DND-41 (cell line): ENCODE results near the gene IL1RAPL2.

Experiments
- ATAC-seq: fragments of 200-7000 bp; cut with Tn5 transposase; 3 replicates; pipeline ENCODE4 v1.9.1; 2021; ENCODE audit warnings: low read depth; ENCODE audit not compliant: insufficient read depth
- DNase-seq: peaks from one replicate; pipeline ENCODE4 v3.0.0-alpha.2; 2020
- H2AFZ ChIP-seq: 2 replicates; pipeline ENCODE4 v1.6.0; 2012; ENCODE audit warnings: low read depth, low read length
- H3K27ac ChIP-seq: 2 replicates; pipeline ENCODE4 v1.5.1; 2012; ENCODE audit warnings: low read length, inconsistent platforms
- H3K27me3 ChIP-seq: fragments of 200-600 bp; sonication (generic); 2 replicates; pipeline ENCODE4 v1.6.0; 2012; ENCODE audit warnings: low read length, mild to moderate bottlenecking, inconsistent platforms; ENCODE audit not compliant: insufficient read depth, poor library complexity
- H3K36me3 ChIP-seq: 2 replicates; pipeline ENCODE4 v1.5.1; 2012; ENCODE audit warnings: low read length, inconsistent platforms; ENCODE audit not compliant: insufficient read depth
- H3K4me1 ChIP-seq: 2 replicates; pipeline ENCODE4 v1.5.1; 2012; ENCODE audit warnings: mild to moderate bottlenecking, low read length; ENCODE audit not compliant: insufficient read depth
- H3K4me2 ChIP-seq: 2 replicates; pipeline ENCODE4 v1.6.0; 2012; ENCODE audit warnings: mild to moderate bottlenecking, moderate library complexity, low read length, inconsistent platforms; ENCODE audit not compliant: insufficient read depth
- H3K4me3 ChIP-seq, 2 experiments: fragments of 200-600 bp in 1 of 2; shearing (Covaris generic) in 1 of 2; 2 replicates each; pipeline ENCODE4 v1.5.1; 2012 to 2016; ENCODE audit warnings: inconsistent platforms in 2 of 2, low read length in 2 of 2, mild to moderate bottlenecking in 2 of 2, low read depth in 1 of 2, moderate library complexity in 1 of 2
- H3K79me2 ChIP-seq: 2 replicates; pipeline ENCODE4 v1.6.0; 2012; ENCODE audit warnings: low read length, inconsistent platforms; ENCODE audit not compliant: insufficient read depth
- H3K9ac ChIP-seq: 2 replicates; pipeline ENCODE4 v1.6.0; 2012; ENCODE audit warnings: low read depth, mild to moderate bottlenecking, inconsistent platforms, low read length, moderate library complexity
- H3K9me3 ChIP-seq: 2 replicates; pipeline ENCODE4 v1.5.1; 2012; ENCODE audit warnings: low read length, moderate library complexity, mild to moderate bottlenecking, inconsistent platforms; ENCODE audit not compliant: insufficient read depth, severe bottlenecking
- H4K20me1 ChIP-seq: 2 replicates; pipeline ENCODE4 v1.6.0; 2012; ENCODE audit warnings: low read length; ENCODE audit not compliant: insufficient read depth
- EZH2 ChIP-seq: IDR thresholded peaks from 3 replicates; pipeline ENCODE4 v1.6.1; 2012; ENCODE audit warnings: borderline replicate concordance, low read depth, mild to moderate bottlenecking, moderate library complexity, low read length, inconsistent platforms; ENCODE audit not compliant: severe bottlenecking
- TF ChIP-seq, protein P1 (sequence below): IDR thresholded peaks from 2 replicates; pipeline ENCODE4 v1.5.1; 2012; ENCODE audit warnings: borderline replicate concordance, low read length, moderate library complexity, mild to moderate bottlenecking; ENCODE audit not compliant: poor library complexity, severe bottlenecking; ENCODE audit errors: extremely low read depth

The IL1RAPL2 gene

DNA sequence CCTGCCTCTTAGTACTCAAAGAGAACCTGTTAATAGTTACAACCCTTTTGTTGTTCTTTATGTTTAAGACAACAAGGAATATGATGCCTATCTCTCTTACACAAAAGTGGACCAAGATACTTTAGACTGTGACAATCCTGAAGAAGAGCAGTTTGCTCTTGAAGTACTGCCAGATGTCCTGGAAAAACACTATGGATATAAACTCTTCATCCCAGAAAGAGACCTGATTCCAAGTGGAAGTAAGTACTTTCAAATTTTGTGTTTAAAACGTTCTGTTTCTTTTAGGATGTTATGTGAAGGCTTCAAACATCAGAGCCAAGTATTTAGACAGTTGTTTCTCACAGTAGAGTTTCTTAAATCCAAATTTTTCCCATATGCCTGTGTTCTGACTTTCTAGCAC, 1189.1 kb downstream of the IL1RAPL2 start:
- DNase-seq (no peak), ATAC-seq (no peak)
- Histone ChIP-seq H3K79me2 (no peaks in the 10 kb centered on the region), H2AFZ (no peak overlapping the region), H3K9ac (no peak overlapping the region), H3K9me3 (no peaks in the 10 kb centered on the region), H3K36me3 (no peaks in the 10 kb centered on the region), H3K4me2 (no peak overlapping the region), H3K4me1 (no peaks in the 10 kb centered on the region), H3K27ac (no peak overlapping the region), H4K20me1 (no peaks in the 10 kb centered on the region), H3K4me3 (no peak overlapping the region), H3K27me3 (no peaks in the 10 kb centered on the region)
- TF ChIP-seq EZH2: no peak

DNA sequence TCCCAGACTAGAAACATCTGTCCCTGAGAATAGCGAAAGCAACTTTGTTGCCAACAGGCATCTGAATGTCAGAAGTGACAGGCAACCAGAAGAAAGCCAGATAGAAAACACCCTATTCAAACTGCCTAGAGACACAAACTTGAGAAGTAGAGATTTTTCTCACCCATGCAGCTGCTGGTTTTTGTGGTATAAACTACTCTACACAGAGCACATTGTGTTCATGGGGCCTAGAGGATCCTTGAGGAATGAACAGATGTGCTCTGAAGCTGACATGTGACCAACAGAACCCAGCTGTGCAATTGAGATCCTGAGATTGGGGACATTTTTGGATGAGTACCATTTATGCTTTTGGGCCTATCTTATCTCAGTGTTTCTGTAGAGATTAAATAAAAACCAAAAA, 1192.8 kb downstream of the IL1RAPL2 start:
- TF ChIP-seq, protein P1, sequence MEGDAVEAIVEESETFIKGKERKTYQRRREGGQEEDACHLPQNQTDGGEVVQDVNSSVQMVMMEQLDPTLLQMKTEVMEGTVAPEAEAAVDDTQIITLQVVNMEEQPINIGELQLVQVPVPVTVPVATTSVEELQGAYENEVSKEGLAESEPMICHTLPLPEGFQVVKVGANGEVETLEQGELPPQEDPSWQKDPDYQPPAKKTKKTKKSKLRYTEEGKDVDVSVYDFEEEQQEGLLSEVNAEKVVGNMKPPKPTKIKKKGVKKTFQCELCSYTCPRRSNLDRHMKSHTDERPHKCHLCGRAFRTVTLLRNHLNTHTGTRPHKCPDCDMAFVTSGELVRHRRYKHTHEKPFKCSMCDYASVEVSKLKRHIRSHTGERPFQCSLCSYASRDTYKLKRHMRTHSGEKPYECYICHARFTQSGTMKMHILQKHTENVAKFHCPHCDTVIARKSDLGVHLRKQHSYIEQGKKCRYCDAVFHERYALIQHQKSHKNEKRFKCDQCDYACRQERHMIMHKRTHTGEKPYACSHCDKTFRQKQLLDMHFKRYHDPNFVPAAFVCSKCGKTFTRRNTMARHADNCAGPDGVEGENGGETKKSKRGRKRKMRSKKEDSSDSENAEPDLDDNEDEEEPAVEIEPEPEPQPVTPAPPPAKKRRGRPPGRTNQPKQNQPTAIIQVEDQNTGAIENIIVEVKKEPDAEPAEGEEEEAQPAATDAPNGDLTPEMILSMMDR: no peak
- no peak for TF ChIP-seq EZH2
- Histone ChIP-seq H4K20me1 (no peaks in the 10 kb centered on the region), H3K79me2 (no peaks in the 10 kb centered on the region), H3K9ac (no peak overlapping the region), H3K36me3 (no peaks in the 10 kb centered on the region), H3K27ac (no peak overlapping the region), H3K27me3 (no peaks in the 10 kb centered on the region), H2AFZ (no peak overlapping the region), H3K4me2 (no peak overlapping the region), H3K4me3 (no peak overlapping the region), H3K4me1 (no peaks in the 10 kb centered on the region), H3K9me3 (no peaks in the 10 kb centered on the region)
- no peak for ATAC-seq
- no peak for DNase-seq

DNA sequence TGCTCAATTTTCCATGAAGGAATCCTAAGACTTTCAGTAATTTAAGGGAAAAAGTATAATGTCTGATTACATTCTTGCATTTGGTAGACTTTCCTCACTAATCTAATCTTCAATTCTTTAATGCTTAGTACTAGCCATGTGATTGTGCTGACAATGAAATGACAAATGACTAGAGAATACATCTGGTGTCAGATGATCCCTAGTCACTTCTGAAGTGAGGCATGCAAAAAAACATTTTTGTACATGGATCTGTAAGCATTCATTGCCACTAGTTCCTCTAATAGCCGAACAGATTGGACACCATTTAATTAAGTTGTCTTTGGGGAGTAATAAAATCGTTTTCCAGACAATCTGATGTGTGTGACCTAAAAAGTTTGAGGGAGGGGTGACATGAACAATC, 1193.6 kb downstream of the IL1RAPL2 start:
- no peaks in the 10 kb centered on the region for H3K9me3 ChIP-seq
- no peak for TF ChIP-seq EZH2
- TF ChIP-seq, protein P1: no peak
- DNase-seq (no peak), ATAC-seq (no peak)
- no peak overlapping the region for H3K4me3 ChIP-seq
- H3K4me1 ChIP-seq: no peaks in the 10 kb centered on the region
- H4K20me1 ChIP-seq: no peaks in the 10 kb centered on the region
- H2AFZ ChIP-seq: no peak overlapping the region
- no peaks in the 10 kb centered on the region for H3K36me3 ChIP-seq
- H3K27me3 ChIP-seq: no peaks in the 10 kb centered on the region
- H3K79me2 ChIP-seq: no peaks in the 10 kb centered on the region
- no peak overlapping the region for H3K9ac ChIP-seq
- no peak overlapping the region for H3K4me2 ChIP-seq
- H3K27ac ChIP-seq: no peak overlapping the region

DNA sequence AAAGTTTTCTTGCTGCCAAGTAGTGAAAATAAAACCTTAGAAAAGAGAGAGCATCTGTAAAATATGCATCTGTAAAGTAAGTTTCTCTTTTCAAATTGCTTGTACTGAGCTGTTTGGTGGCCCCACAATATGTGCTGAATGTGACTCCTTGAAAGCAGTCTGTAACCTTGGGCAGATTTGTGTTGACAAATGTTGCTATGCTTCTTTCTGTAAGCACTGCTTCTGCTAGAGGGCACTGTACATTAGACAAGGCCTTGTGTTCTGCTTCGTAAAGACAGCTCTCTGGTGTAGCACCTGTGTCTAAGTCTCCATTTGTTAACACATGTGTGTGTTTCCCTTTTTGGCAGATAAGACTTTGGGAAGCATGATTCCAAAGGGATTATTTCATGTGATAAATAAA, 1199.7 kb downstream of the IL1RAPL2 start:
- Histone ChIP-seq H3K36me3 (no peaks in the 10 kb centered on the region), H4K20me1 (no peaks in the 10 kb centered on the region), H3K79me2 (no peaks in the 10 kb centered on the region), H3K4me2 (no peak overlapping the region), H2AFZ (no peak overlapping the region), H3K27ac (no peak overlapping the region), H3K9ac (no peak overlapping the region), H3K27me3 (no peaks in the 10 kb centered on the region), H3K4me1 (no peaks in the 10 kb centered on the region), H3K9me3 (no peaks in the 10 kb centered on the region), H3K4me3 (no peak overlapping the region)
- TF ChIP-seq, protein P1: no peak
- TF ChIP-seq EZH2: no peak
- DNase-seq: no peak
- ATAC-seq: no peak
